Left ventricle myocardium superior (tissue), 1 donor: Measurements from ENCODE around the gene FAP. TPM values are rescaled to one million over a fixed set of nuclear protein-coding genes. Genes with fewer than 3 reads are reported as not detected.

Source experiments
- ATAC-seq: fragments of 200-7000 bp; cut with Tn5 transposase; one replicate; pipeline ENCODE4 v1.9.1; 2020; ENCODE audit warnings: mild to moderate bottlenecking, moderate library complexity
- DNase-seq: peaks from one replicate; pipeline ENCODE4 v3.0.0-alpha.2; 2020
- intact Hi-C: fragments of 100-400 bp; cut with micrococcal nuclease; formaldehyde crosslinking; loops from one replicate; pipeline ENCODE4 v1.11.0; 2022
- total RNA-seq: library from RNA; stranded (reverse); fragmentation: NEBNext Ultra II Directional; extraction: Animal tissue kit (Norgen Biotek cat#: 25700); gene quantifications from one replicate; pipeline ENCODE4 v1.2.1, GENCODE V29; 2021
- donor health status: DM: no; HTN: yes; CAD: no; lungs with severe emphysema.

The FAP gene
- total RNA-seq, 1 donor from 2014 or later = 1.3 TPM

GRCh38 chr2:162199913-162200312 is 43.3 kb downstream of the FAP start:
- DNase-seq (no peak), ATAC-seq (no peak)
- intact Hi-C loops = no loop called here

DNA sequence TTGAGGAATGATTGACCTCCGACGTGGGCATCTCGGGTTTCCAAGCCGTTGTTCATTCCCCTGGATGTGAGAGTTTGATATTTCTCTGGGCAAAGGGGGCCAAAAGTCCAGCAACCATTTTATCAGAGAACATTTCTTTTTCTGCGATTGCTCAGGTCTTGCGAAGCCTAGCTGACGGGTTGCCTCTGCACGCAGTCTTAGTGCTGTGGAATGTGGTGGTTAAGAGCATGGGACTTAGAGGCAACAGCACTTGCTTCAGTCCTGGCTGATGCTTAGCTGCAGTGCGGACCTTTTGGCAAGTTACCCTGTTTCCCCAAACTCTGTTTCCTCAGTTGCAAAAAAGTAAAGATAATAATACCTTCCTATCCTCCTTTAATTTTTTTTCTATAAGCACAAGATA is 45.0 kb downstream of the FAP start:
- no peak for DNase-seq
- intact Hi-C loops = no loop called here
- ATAC-seq = no peak

DNA sequence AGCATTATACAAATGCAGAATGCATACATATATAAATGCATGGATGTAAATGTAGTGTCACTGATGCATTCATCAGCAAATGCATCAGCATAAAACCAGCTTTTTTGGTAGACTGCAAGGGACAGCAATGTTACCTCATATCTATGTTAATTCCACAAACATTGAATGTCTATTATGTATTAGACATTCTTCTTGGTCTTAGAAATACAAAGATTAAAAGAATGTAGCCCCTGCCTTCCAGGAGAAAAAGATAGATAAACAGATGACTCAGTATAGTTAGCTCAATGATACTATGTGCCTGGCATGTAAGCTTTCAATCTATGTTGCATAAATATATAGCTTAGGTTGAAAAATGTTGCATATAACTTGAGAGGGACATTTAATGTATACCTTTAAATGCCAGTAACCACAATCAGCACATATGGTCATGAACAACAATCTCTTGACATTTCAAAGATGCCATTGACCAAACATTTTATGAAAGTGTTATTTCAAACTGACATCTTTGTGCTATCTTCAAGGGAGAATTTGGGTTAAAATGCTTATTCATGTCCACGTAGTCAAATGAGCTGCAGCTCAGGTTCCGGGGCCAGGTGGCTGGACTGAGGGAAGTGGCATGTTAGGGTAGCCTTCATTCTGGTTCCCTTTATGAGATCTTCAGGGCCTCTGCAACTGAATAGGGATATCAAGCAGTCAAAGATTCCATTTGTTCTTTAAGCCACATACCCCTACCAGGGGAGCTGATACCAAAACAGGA is 46.0 kb downstream of the FAP start:
- intact Hi-C loops = no loop called here
- DNase-seq (no peak), ATAC-seq (no peak)

GRCh38 chr2:162196638-162197037 is 46.6 kb downstream of the FAP start:
- intact Hi-C loops = no loop called here
- DNase-seq (no peak), ATAC-seq (no peak)

DNA sequence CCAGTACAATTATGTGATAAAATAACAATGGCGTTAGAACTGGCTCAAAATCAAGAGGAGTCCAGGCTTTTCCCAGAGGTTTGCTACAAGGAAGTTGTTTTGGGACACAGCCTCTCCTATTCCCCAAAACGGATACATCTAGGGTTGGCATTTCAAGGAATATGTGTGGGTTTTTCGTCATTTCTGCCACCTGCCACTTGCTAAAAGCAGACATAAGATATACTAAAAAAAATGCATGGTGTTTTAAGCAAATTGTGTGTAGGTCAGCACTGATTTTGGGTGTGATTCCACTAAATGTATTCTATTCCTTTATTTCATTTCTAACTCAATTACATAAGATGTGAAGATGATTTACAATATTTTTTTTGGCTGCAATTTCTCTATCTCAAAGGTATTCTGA is 54.8 kb downstream of the FAP start:
- DNase-seq = no peak
- intact Hi-C loops = no loop called here
- ATAC-seq = no peak

DNA sequence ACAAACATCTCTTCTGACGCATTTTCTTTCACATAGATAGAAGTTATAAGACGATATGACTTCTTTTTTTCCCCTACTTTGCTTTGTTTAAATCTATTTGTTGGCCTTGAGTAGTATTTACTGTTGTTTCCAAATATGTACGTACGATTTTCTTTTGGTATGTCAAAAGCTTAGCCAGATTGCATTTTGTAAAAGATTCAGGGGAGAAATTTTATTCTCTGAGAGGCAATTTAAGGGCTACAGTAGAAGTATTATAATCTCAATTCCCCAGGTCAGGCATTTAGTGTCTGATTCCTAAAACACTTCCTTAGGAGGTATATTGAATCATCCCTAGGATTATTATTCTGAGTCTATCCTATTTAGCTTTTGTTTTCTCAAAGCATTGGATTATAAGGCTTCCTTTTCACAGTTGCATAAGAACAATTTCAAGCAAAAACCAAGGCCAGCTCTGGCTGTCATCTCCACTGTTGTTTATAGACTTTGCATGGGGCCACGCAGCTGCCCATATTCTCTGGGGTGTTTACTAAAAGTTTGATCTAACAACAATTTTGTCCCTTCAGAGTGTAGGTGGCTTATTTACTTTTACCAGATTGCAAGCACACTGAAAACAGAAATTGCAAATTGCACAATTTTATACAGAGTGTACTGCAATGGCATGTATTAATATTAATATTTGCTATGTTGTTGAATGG is 57.6 kb downstream of the FAP start:
- intact Hi-C loops = no loop called here
- DNase-seq (no peak), ATAC-seq (no peak)

GRCh38 chr2:162184821-162185450 is 58.3 kb downstream of the FAP start:
- DNase-seq (no peak), ATAC-seq (no peak)
- intact Hi-C loops = no loop called here

DNA sequence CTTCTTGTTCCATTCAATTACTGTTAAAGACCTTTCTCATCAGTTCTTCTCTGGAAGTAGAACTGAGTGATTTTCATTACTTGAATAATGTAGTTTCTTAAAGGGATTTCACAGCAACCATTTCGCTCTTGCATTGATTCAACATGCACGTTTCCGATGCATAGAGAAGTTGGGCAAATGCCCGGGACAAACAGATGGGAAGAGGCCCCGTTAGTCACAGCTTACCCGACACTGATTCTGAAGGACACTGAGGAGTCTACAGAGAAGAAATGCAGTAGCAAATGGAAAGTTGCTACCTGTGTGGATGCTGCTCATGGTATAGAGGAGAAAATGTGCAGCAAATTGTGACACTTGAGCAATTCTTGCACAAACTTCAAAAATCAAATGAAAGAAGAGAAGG is 58.9 kb downstream of the FAP start:
- intact Hi-C loops = no loop called here
- no peak for DNase-seq
- no peak for ATAC-seq

- no peak for ATAC-seq
- intact Hi-C loops = no loop called here
Observed at GRCh38 chr2:162182395-162182794, 60.9 kb downstream of the FAP start.

DNA sequence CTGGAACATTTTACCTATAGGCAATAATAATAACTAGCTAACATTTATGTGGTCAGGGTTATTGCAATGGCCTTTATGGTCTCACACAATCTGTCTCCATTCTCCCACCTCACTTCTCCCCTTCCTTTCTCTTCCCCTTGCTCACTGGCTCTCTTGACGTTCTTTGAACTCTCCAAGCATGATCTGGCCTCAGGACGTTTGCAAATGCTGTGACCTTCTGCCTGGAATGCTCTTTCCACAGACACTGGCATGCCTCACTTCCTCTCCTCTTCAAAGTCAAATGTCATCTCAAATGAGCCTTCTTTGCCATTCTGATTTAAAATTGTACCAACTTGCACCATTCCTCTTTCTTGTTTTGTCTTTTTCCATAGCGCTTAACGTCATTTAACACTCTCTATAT is 65.9 kb downstream of the FAP start:
- intact Hi-C loops = no loop called here
- DNase-seq = no peak
- ATAC-seq = no peak

More at GRCh38 chr2:162182395-162182794, 60.9 kb downstream of the FAP start:
- no peak for DNase-seq

DNA sequence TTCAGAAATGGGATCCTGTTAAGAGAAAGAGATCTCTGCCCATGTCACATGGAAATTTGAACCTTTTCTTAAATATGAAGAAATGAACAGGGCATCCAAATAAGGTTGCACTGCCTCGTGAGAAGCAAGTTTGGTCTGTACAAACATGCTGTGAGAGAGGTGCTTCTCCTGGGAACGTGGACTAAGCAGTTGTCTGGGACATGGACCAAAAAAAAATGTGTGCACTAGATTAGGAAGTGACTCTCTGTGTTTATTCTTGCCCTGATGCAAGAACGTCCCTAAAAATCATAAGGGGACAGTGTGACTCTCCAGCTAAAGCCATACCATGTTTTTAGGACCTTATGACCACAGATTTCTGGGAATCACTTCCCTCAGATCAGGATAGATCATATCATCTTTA is 67.5 kb downstream of the FAP start:
- ATAC-seq = peak; percentile 59
- no peak for DNase-seq

GRCh38 chr2:162174746-162175145 is 68.5 kb downstream of the FAP start:
- intact Hi-C loops = no loop called here
- ATAC-seq = no peak
- no peak for DNase-seq

More for the DNA sequence above, 67.5 kb downstream of the FAP start:
- intact Hi-C loops = no loop called here

- intact Hi-C loops = no loop called here
- DNase-seq (no peak), ATAC-seq (no peak)
Observed at GRCh38 chr2:162172802-162173370, 70.4 kb downstream of the FAP start.

GRCh38 chr2:162166745-162167144 is 76.5 kb downstream of the FAP start:
- intact Hi-C loops = no loop called here
- DNase-seq (no peak), ATAC-seq (no peak)

DNA sequence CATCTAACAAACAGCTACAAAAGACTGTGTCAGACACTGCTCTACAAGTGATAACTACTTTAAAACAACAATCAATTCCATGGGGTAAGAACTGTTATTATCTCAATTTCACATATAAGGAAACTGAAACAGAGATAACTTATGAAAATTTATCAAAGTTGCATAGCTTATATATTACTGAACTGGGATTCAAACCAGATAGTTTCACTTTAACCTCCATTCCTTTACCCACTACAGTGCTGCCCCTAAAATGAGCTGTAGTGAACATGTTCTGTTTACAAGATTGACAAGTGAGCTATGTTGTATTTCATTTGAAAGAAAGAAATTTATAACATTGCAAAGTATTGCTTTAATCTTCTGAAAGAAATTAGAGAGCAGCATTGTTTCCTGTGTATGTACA is 77.1 kb downstream of the FAP start:
- DNase-seq = no peak
- no peak for ATAC-seq

DNA sequence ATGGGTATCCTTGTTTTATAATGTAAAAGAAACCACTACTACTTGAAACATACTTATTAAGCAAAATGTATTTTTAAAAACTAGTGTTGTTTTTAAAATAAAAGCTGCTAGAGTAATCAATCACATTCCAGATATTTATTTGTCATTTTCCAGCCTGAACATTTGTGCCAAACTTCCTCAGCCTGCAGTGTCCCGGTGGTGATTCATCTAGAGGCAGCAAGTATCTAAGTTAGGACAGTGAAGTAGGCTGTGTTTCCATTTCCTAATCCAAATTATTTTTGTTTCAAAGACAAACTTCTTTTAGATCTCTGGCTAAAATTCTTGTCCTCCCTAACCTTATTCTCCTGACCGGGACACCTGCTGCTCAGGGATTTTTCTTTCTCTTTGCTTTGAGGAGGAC is 78.4 kb downstream of the FAP start:
- no peak for ATAC-seq
- intact Hi-C loops = no loop called here

More for the DNA sequence above, 77.1 kb downstream of the FAP start:
- intact Hi-C loops = no loop called here

GRCh38 chr2:162159446-162159845 is 83.8 kb downstream of the FAP start:
- ATAC-seq (no peak), DNase-seq (no peak)
- intact Hi-C loops = no loop called here

More for the DNA sequence above, 78.4 kb downstream of the FAP start:
- DNase-seq = no peak

- no peak for DNase-seq
- intact Hi-C loops = no loop called here
Observed at GRCh38 chr2:162156149-162156548, 87.1 kb downstream of the FAP start.

DNA sequence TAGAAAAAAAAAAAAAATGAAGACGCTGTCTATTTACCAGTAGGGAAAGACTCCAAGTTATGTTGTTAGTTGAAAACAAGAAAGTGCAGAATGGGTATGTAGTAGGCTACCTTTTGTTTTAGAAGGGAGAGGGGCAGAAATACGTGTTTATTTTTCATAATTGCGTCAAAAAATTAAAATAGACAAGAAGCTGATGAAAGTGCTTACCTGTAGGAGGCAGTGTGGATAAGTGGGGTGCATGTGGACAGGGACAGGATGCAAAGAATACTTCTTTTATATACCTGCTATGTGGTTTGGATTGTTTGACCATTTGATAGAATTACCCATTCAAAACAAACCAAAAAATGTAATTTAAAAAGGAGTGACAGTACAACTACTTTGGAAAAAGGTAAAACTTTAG is 88.2 kb downstream of the FAP start:
- ATAC-seq = no peak
- DNase-seq = no peak
- intact Hi-C loops = no loop called here

More at GRCh38 chr2:162156149-162156548, 87.1 kb downstream of the FAP start:
- no peak for ATAC-seq

GRCh38 chr2:162153608-162154224 is 89.5 kb downstream of the FAP start:
- ATAC-seq = peak; percentile 34
- no peak for DNase-seq
- intact Hi-C loops = no loop called here
